HG03520 (cell line): ENCODE data around the gene LSG1.

Experiments used
- ATAC-seq: cut with Tn5 transposase; IDR thresholded peaks from one replicate; pipeline ENCODE4 v1.9.1; 2021; ENCODE audit warnings: mild to moderate bottlenecking, moderate library complexity; ENCODE audit not compliant: unreplicated experiment

LSG1 gene

GRCh38 chr3:194671900-194672808, at the start of gene LSG1:
Gene LSG1, minus strand, starts transcription at chr3:194672191. Its CDS starts 29 bp downstream, at chr3:194672162.
- peak; percentile 82 for ATAC-seq

GRCh38 chr3:194720048-194720447, 48.1 kb upstream of the LSG1 start:
- ATAC-seq: no peak

GRCh38 chr3:194718079-194718478, 46.1 kb upstream of the LSG1 start:
- no peak for ATAC-seq

- ATAC-seq: no peak
Observed at GRCh38 chr3:194715022-194715800, 43.2 kb upstream of the LSG1 start.

- no peak for ATAC-seq
Observed at GRCh38 chr3:194714564-194714963, 42.6 kb upstream of the LSG1 start.

GRCh38 chr3:194714137-194714455, 42.1 kb upstream of the LSG1 start:
- ATAC-seq: no peak

- no peak for ATAC-seq
Observed at GRCh38 chr3:194713299-194714136, 41.5 kb upstream of the LSG1 start.

- no peak for ATAC-seq
Observed at GRCh38 chr3:194711913-194712312, 39.9 kb upstream of the LSG1 start.

- no peak for ATAC-seq
Observed at GRCh38 chr3:194711286-194711685, 39.3 kb upstream of the LSG1 start.

GRCh38 chr3:194707147-194707540, 35.2 kb upstream of the LSG1 start:
- ATAC-seq: no peak

- no peak for ATAC-seq
Observed at GRCh38 chr3:194705761-194706160, 33.8 kb upstream of the LSG1 start.

GRCh38 chr3:194705227-194705626, 33.2 kb upstream of the LSG1 start:
- ATAC-seq: no peak

GRCh38 chr3:194702545-194702944, 30.6 kb upstream of the LSG1 start:
- no peak for ATAC-seq

GRCh38 chr3:194696702-194697101, 24.7 kb upstream of the LSG1 start:
- ATAC-seq: no peak

GRCh38 chr3:194691481-194692283, 19.7 kb upstream of the LSG1 start:
- ATAC-seq: peak; percentile 53

- ATAC-seq: no peak
Observed at GRCh38 chr3:194690501-194691372, 18.7 kb upstream of the LSG1 start.

GRCh38 chr3:194689493-194689944, 17.5 kb upstream of the LSG1 start:
- ATAC-seq: no peak

GRCh38 chr3:194688946-194689345, 17.0 kb upstream of the LSG1 start:
- ATAC-seq: no peak

- ATAC-seq: peak; percentile 23
Observed at GRCh38 chr3:194688200-194688740, 16.3 kb upstream of the LSG1 start.
